Astrocyte of the cerebellum (primary cell): Measurements from ENCODE around the gene DPP4.

Experiments used
- DNase-seq: peaks from one replicate; pipeline ENCODE4 v3.0.0-alpha.2; 2011; ENCODE audit warnings: low read depth
- H3K4me3 ChIP-seq: 2 replicates; pipeline ENCODE4 v1.5.1; 2011; ENCODE audit warnings: mild to moderate bottlenecking, low read depth, low read length, moderate library complexity
- in situ Hi-C: cut with HindIII; loops from 2 replicates; pipeline ENCODE4 v1.10.0; 2017; ENCODE audit warnings: low sequenced_read_pairs
- TF ChIP-seq, protein P1 (sequence below): IDR thresholded peaks from 2 replicates; pipeline ENCODE4 v1.5.1; 2012; ENCODE audit warnings: low read length, low read depth, moderate library complexity, mild to moderate bottlenecking; ENCODE audit errors: missing control alignments

Gene DPP4

DNA sequence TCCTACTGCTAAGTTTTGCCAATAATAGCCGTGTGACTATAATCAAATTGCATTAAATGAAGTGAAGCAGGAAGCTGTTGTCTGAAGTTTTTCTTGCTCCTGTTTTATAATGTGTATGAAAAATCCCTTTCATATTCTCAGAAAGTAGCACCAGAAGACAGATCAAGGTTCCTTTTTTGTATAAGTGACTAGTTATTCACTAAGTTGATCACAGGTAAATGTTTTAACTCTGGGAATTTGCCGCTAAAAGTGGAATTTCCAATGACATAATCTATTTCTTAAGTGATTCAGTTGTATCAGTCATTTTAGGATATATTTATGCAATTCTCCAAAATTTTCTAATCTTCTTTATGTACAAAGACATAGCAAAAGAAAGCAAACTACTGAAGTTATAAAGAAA lies 99.6 kb downstream of the DPP4 start:
- no peak for DNase-seq
- H3K4me3 ChIP-seq: no peak overlapping the region
- in situ Hi-C loops: no loop called here
- TF ChIP-seq, protein P1, sequence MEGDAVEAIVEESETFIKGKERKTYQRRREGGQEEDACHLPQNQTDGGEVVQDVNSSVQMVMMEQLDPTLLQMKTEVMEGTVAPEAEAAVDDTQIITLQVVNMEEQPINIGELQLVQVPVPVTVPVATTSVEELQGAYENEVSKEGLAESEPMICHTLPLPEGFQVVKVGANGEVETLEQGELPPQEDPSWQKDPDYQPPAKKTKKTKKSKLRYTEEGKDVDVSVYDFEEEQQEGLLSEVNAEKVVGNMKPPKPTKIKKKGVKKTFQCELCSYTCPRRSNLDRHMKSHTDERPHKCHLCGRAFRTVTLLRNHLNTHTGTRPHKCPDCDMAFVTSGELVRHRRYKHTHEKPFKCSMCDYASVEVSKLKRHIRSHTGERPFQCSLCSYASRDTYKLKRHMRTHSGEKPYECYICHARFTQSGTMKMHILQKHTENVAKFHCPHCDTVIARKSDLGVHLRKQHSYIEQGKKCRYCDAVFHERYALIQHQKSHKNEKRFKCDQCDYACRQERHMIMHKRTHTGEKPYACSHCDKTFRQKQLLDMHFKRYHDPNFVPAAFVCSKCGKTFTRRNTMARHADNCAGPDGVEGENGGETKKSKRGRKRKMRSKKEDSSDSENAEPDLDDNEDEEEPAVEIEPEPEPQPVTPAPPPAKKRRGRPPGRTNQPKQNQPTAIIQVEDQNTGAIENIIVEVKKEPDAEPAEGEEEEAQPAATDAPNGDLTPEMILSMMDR: no peak

DNA sequence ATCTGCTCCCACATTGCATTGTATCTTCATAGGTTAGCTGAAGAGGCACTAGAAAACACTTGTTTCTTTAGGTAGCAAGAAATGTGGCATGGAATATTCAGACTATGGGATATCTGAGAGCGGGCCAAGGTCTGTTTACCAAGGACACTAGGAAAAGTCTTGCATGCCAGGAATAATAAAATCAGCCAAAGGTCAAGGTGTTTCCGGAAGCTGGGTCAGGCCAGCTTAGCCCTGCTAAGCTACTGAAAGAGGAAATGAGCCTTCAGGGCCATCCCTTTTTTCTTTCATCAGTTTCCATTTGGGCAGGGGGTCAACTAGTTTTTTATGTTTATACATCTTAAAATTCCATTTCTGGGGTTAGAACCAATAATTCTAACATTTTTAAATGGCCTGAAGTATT lies 101.1 kb downstream of the DPP4 start:
- in situ Hi-C loops: no loop called here
- no peak overlapping the region for H3K4me3 ChIP-seq
- TF ChIP-seq, protein P1: no peak
- no peak for DNase-seq

DNA sequence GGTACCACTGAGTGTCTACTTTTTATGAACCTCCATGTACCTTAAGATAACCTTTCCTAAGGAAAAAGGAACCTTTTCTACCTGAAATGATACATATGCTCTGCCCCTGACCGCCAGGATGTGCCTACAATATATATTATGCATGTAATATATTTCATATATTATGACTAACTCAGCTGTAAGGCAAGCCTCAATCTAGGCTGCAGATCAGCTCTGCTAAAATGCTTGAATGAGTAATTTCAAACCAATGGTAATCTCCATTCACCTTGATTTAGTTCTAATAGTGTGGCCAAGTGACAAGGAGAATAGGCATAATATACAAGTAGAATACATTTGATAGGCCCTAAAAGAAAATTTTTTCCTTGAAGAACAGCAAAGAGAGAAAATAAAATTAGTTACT lies 101.8 kb downstream of the DPP4 start:
- DNase-seq: no peak
- no peak overlapping the region for H3K4me3 ChIP-seq
- TF ChIP-seq, protein P1: no peak
- in situ Hi-C loops: no loop called here

DNA sequence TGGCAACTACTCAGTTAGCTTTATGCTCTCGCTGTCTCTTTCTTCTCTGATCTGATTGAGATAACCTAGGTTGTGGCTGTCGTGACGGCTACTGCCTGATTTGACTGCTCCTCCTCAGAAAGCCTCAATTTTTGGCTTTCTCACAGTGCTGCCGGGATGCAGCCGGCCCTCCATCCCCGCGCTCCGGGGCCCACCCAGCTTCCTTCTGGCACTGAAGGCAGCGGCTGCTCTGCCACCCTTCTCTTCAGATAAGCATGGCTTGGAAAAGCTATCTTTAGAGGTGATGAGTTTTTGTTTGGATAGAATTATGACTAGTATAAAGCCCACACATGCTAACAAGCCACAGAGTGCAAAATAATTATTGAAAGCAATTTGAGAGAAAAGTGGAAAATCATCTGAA lies 102.5 kb downstream of the DPP4 start:
- DNase-seq: no peak
- H3K4me3 ChIP-seq: no peak overlapping the region
- in situ Hi-C loops: no loop called here

DNA sequence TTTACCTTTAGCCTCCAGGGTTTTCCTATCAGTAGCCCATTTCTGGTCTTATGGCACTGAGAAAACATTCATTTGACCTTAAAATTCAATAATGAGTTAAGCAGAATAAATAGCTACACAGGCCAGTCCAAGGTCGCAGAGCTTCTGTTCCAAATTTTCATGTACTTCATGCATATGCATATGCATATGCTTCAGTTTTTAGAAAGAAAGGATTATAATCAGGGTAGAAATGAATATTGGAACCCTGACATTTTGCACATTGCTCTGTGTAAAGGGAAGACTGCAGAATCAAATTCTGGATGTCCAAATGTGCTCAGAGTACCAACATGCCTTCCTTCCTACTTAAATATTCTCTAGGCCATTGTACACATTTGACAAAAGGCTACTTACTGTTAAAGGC lies 104.9 kb downstream of the DPP4 start:
- in situ Hi-C loops: no loop called here
- H3K4me3 ChIP-seq: no peak overlapping the region
- no peak for DNase-seq
- TF ChIP-seq, protein P1: no peak

More for the DNA sequence above, 102.5 kb downstream of the DPP4 start:
- TF ChIP-seq, protein P1: no peak

DNA sequence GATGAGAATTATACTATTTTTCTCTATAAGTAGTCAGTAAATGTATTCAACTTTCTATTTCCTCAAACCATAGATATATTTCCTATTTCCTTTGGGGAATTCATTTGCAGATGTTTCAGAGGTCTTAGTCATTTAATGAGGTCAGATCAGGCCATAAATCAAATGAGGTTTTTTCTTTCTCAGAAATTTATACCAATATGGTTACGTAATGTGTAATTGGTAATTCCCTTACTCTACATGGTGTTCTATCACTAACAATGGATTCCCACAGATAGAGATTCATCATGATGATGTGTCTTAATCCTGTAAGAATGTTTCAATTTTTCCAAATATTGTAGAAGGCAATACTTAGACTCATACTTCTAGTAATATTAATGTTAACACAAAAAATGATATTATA lies 108.0 kb downstream of the DPP4 start:
- TF ChIP-seq, protein P1: no peak
- no peak overlapping the region for H3K4me3 ChIP-seq
- no peak for DNase-seq
- in situ Hi-C loops: no loop called here

DNA sequence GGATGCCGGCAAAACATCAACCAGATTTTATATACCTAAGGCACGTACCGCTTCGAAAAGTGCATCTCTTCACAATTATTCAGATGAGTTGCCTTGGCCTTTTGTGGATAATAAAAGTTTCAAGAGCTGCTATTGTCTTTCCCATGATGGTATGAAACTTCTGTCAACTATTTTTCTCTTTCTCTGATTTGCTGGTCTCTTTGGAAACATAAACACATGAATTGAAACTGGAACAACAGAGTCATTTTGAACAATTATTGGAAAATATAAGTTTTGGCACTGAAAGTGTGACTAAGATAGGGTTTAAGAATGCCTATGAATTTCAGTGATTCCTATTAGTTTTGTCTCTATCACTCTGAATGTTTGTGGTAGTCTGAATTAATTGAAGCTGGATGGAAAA lies 109.9 kb downstream of the DPP4 start:
- DNase-seq: no peak
- H3K4me3 ChIP-seq: no peak overlapping the region
- in situ Hi-C loops: no loop called here
- TF ChIP-seq, protein P1: no peak
